Stomach (tissue), 9 donors: ENCODE results near the gene ALK. TPM values are rescaled to one million over a fixed set of nuclear protein-coding genes. Genes with fewer than 3 reads are reported as not detected.

Source experiments
- DNase-seq, 2 donors: peaks; one replicate each; pipeline versions ENCODE4 v3.0.0 to v3.0.0-alpha.2; 2013 to 2019
- H3K27ac ChIP-seq, 5 donors: fragments of 200-600 bp in 4 of 5; sonication (generic) in 4 of 5; one replicate each; pipeline ENCODE4 v1.5.1; 2013 to 2019; ENCODE audit warnings: mild to moderate bottlenecking in 1 of 5, moderate library complexity in 1 of 5
- H3K27me3 ChIP-seq, 3 donors: fragments of 200-600 bp; sonication (generic); one replicate each; pipeline ENCODE4 v1.5.1; 2017 to 2019; ENCODE audit warnings: mixed run types in 1 of 3
- H3K36me3 ChIP-seq, 4 donors: fragments of 200-600 bp; sonication (generic); 1 replicate in 3 of 4; 2 replicates in 1 of 4; pipeline ENCODE4 v1.5.1; 2016 to 2019
- H3K4me1 ChIP-seq, 4 donors: fragments of 200-600 bp; sonication (generic); one replicate each; pipeline ENCODE4 v1.5.1; 2016 to 2019
- H3K4me3 ChIP-seq, 4 donors: fragments of 200-600 bp; sonication (generic) in 3 of 4; one replicate each; pipeline ENCODE4 v1.5.1; 2016 to 2019; ENCODE audit warnings: mild to moderate bottlenecking in 1 of 4
- H3K9me3 ChIP-seq, 4 donors: fragments of 200-600 bp; sonication (generic); one replicate each; pipeline ENCODE4 v1.5.1; 2016 to 2019
- EP300 ChIP-seq: sonication (generic); formaldehyde crosslinking; IDR thresholded peaks from one replicate; pipeline ENCODE4 v1.6.1; 2017; ENCODE audit warnings: antibody characterized with exemption
- POLR2A ChIP-seq, 4 donors: fragments of 450-650 bp; IDR thresholded peaks; one replicate each; pipeline ENCODE4 v1.6.1; 2016; ENCODE audit warnings: antibody characterized with exemption in 4 of 4, control low read depth in 2 of 4, mild to moderate bottlenecking in 1 of 4, moderate library complexity in 1 of 4
- POLR2AphosphoS5 ChIP-seq, 3 donors: sonication (generic); formaldehyde crosslinking; IDR thresholded peaks; one replicate each; pipeline ENCODE4 v1.6.1; 2016; ENCODE audit warnings: antibody characterized with exemption in 3 of 3
- WGBS, 5 donors: extraction: QIAGEN DNeasy Blood & Tissue Kit in 3 of 5; methylation state at CpG; one replicate each; pipeline versions ENCODE4 v1.1.5 to v1.1.7; 2013 to 2018; 5-methylcytosine and 5-hydroxymethylcytosine counted together
- intact Hi-C: fragments of 100-400 bp; cut with DNase I; formaldehyde crosslinking; loops from one replicate; pipeline ENCODE4 v1.15.1; 2023; ENCODE audit warnings: low total_unique reads
- polyA plus RNA-seq, 3 donors: library from polyadenylated mRNA; stranded (reverse); fragments of 200-250 nt; gene quantifications; one replicate each; pipeline ENCODE4 v1.2.3, GENCODE V29; 2013
- total RNA-seq, 5 donors: library from RNA; depleted of rRNA; stranded (reverse); fragments of >200 nt; gene quantifications; one replicate each; pipeline versions ENCODE4 v1.1.0 to v1.2.3, GENCODE V29; 2014 to 2016
- TF ChIP-seq, protein P1 (sequence below), 7 experiments: fragments of 450-650 bp in 4 of 7; fragments of 200-600 bp in 3 of 7; sonication (generic) in 3 of 7; IDR thresholded peaks; one replicate each; pipeline ENCODE4 v1.5.1; 2016 to 2019; ENCODE audit warnings: antibody characterized with exemption in 7 of 7, control low read depth in 2 of 7, mild to moderate bottlenecking in 1 of 7
- donor health status: healthy with polysubstance abuse.
- donor health status: Bipolar disorder and iron deficiency.
- donor health status: healthy.

The ALK gene
- total and polyA plus RNA-seq, 8 donors = 0.13 to 0.92 TPM; not detected in 6

DNA sequence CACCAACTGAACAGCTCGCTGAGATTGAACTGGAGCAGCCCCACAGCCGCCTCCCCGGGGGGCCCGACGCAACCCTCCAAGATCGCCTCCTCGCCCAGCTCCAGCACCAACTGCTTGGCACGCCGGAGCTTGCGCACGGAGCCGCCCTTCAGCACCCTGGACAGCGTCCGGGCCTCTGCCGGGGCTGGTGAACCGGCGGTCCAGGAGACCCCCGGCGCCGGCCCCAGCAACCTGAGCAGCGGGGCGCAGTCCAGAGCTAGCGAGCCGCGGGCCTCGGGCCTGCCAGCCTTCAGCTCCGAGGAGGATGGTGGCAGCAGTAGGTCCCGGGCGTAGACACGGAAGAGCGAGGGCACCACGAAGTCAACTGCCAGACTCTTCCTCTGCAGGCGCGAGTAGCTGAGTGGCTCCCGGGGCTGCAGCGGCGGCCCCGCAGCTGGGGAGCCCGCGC is 1.2 kb downstream of the ALK start:
- 3 to 10% (median 6%) methylated on average over 4 to 40 of the region's 40 CpGs for WGBS, 5 donors
- Histone ChIP-seq H3K27me3 (peaks cover 9 to 91% (median 42%) of the 10 kb centered on the region in 3 donors), H3K4me1 (peaks cover 21 to 28% (median 25%) of the 10 kb centered on the region in 4 donors), H3K4me3 (peak overlapping the region; percentile 40 to 53 (median 46)), H3K27ac (no peak overlapping the region), H3K36me3 (no peaks in the 10 kb centered on the region), H3K9me3 (no peaks in the 10 kb centered on the region)
- intact Hi-C loops = no loop called here
- DNase-seq = peak; percentile 45 to 91
- TF ChIP-seq POLR2A (IDR thresholded peaks at IDR 0.05) (no peak), POLR2AphosphoS5 (IDR thresholded peaks at IDR 0.05) (no peak), EP300 (no peak)
- TF ChIP-seq, protein P1, sequence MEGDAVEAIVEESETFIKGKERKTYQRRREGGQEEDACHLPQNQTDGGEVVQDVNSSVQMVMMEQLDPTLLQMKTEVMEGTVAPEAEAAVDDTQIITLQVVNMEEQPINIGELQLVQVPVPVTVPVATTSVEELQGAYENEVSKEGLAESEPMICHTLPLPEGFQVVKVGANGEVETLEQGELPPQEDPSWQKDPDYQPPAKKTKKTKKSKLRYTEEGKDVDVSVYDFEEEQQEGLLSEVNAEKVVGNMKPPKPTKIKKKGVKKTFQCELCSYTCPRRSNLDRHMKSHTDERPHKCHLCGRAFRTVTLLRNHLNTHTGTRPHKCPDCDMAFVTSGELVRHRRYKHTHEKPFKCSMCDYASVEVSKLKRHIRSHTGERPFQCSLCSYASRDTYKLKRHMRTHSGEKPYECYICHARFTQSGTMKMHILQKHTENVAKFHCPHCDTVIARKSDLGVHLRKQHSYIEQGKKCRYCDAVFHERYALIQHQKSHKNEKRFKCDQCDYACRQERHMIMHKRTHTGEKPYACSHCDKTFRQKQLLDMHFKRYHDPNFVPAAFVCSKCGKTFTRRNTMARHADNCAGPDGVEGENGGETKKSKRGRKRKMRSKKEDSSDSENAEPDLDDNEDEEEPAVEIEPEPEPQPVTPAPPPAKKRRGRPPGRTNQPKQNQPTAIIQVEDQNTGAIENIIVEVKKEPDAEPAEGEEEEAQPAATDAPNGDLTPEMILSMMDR (IDR thresholded peaks at IDR 0.05) = no peak

DNA sequence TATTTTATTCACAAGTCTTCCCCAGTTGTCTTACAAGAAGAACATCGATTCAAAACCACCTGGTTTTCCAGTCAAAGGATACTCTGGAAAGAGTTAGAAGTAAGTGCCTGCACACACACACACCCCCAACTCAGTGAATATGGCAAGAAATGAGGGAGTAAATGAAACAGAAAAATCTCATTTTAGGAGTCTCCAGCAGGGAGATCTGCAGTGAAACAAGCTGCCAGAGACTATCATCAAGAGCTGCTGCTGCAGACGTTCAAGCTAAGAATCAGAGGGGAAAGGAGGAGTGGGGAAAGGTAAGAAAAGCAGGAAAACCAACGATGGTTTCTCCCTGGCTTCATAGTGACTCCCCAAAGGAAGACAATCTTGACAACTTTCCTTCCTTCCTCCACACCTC is 2.4 kb downstream of the ALK start:
- TF ChIP-seq, protein P1 (IDR thresholded peaks at IDR 0.05) = no peak
- TF ChIP-seq POLR2AphosphoS5 (IDR thresholded peaks at IDR 0.05) = no peak
- no peak for TF ChIP-seq EP300
- no peak for TF ChIP-seq POLR2A (IDR thresholded peaks at IDR 0.05)
- Histone ChIP-seq H3K27me3 (peaks cover 9 to 96% (median 42%) of the 10 kb centered on the region in 3 donors), H3K36me3 (no peaks in the 10 kb centered on the region), H3K9me3 (no peaks in the 10 kb centered on the region), H3K4me3 (no peak overlapping the region), H3K4me1 (peaks cover 21 to 28% (median 25%) of the 10 kb centered on the region in 4 donors), H3K27ac (no peak overlapping the region)
- DNase-seq = no peak
- intact Hi-C loops = no loop called here
- 44 to 62% (median 49%) methylated on average over 3 of the region's 3 CpGs for WGBS, 5 donors

DNA sequence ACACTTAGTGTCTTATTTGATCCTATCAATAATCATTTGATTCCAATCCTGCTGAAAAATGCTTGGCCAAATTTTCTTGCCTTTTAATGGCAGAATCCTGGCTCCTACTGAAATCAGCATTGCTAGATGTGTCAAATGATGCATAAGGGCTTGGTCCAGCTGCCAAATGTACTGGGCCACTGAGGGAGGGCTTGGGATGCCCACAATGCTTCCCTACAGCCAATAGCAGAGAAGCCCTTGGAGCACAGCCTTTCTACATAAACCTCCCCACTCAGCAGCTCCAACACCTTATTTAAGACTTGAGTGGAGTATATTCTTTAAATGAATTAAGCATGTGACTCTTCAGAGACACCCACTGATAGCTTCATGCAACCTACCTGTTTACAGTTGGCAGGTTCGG is 3.6 kb downstream of the ALK start:
- Histone ChIP-seq H3K4me3 (no peak overlapping the region), H3K4me1 (peaks cover 21 to 28% (median 25%) of the 10 kb centered on the region in 4 donors), H3K27me3 (peaks cover 9 to 97% (median 42%) of the 10 kb centered on the region in 3 donors), H3K36me3 (no peaks in the 10 kb centered on the region), H3K27ac (no peak overlapping the region), H3K9me3 (no peaks in the 10 kb centered on the region)
- TF ChIP-seq POLR2A (IDR thresholded peaks at IDR 0.05) (no peak), POLR2AphosphoS5 (IDR thresholded peaks at IDR 0.05) (no peak), EP300 (no peak)
- TF ChIP-seq, protein P1 (IDR thresholded peaks at IDR 0.05) = no peak
- 75 to 92% (median 84%) methylated on average over 1 of the region's 1 CpG for WGBS, 5 donors
- intact Hi-C loops = no loop called here
- DNase-seq = no peak

DNA sequence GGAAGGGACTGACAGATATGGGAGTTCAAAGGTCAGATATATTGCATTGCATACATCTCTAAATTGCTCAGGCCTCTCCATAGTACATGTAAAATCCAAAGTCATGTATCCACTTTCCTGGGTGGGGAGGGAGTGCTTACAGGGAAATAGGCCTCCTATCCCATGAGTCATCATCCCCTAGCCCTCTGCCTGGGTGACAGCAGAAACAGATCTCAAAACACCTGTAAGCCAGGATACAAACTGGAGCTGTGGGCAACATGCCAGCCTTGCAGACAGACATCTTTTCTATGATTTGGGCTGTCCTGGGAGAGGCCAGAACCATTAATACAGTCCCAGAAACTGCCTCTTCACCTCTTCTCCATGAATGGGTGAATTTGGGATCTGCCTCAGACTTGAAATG is 4.8 kb downstream of the ALK start:
- Histone ChIP-seq H3K9me3 (no peaks in the 10 kb centered on the region), H3K4me3 (no peak overlapping the region), H3K4me1 (peaks cover 17 to 20% (median 18%) of the 10 kb centered on the region in 4 donors), H3K36me3 (no peaks in the 10 kb centered on the region), H3K27me3 (peaks cover 9 to 86% (median 29%) of the 10 kb centered on the region in 3 donors), H3K27ac (no peak overlapping the region)
- no peak for DNase-seq
- TF ChIP-seq EP300 (no peak), POLR2AphosphoS5 (IDR thresholded peaks at IDR 0.05) (no peak), POLR2A (IDR thresholded peaks at IDR 0.05) (no peak)
- TF ChIP-seq, protein P1 (IDR thresholded peaks at IDR 0.05) = no peak
- intact Hi-C loops = no loop called here
